ENCODE results near the gene SLC10A4. TPM values are rescaled to one million over a fixed set of nuclear protein-coding genes. Genes with fewer than 3 reads are reported as not detected.

SLC10A4 gene
- total and polyA plus RNA-seq, 2 experiments from 2014 or later: 2.3 to 4.3 TPM

DNA sequence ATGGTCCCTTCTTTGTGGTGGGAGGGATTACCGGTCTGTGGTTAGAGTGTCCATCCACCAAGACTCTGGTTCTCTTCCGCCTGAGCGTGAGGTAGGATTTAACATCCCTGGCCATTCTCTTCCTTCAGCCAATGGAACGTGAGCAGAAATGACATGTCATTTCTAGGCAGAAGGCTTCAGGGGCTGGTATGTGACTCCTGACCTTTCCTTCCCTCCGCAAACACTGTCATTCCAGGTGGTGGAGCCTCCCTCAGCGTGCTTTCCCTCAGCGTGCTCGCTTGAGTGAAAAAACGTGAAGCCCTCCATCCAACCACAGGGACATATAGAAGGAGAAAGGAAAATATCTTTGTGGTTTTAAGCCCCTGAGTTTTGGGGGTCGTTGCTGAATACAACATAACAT is 34.0 kb upstream of the SLC10A4 start:
- H2AFZ ChIP-seq: peak overlapping the region; percentile 90
- no peaks in the 10 kb centered on the region for H3K4me1 ChIP-seq (ENCODE audit: insufficient read depth)
- H3K4me1 Mint-ChIP-seq: no peaks in the 10 kb centered on the region

DNA sequence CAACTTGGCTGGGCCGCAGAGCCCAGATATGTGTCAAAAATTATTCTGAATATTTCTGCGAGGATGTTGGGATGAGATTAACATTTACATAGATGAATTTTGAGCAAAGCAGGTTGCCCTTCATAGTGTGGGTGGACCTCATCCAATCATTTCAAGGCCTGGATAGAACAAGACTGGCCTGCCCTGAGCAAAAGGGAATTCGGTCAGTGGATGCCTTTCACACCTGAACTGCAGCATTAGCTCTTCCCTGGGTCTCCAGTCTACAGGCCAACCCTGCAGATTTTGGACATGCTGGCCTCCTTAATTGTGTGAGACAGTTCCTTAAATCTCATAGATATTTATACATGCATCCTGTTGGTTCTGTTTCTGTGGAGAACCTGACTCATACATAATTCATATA is 32.4 kb upstream of the SLC10A4 start:
- DNase-seq (ENCODE audit: low spot score) (no peak), ATAC-seq (no peak)
- no peak for TF ChIP-seq STAT1 (IDR thresholded peaks at IDR 0.05; ENCODE audit: unreplicated experiment)
- no peak for TF ChIP-seq EZH2 (IDR thresholded peaks at IDR 0.05; ENCODE audit: low read depth, unreplicated experiment)
- no peak for TF ChIP-seq ZNF114 (CRISPR knock-in tag; IDR thresholded peaks at IDR 0.05)
- no peak for TF ChIP-seq POLR2AphosphoS5 (IDR thresholded peaks at IDR 0.05; ENCODE audit: low read depth)
- TF ChIP-seq JUNB (IDR thresholded peaks at IDR 0.05; ENCODE audit: unreplicated experiment): no peak
- TF ChIP-seq, protein P1, sequence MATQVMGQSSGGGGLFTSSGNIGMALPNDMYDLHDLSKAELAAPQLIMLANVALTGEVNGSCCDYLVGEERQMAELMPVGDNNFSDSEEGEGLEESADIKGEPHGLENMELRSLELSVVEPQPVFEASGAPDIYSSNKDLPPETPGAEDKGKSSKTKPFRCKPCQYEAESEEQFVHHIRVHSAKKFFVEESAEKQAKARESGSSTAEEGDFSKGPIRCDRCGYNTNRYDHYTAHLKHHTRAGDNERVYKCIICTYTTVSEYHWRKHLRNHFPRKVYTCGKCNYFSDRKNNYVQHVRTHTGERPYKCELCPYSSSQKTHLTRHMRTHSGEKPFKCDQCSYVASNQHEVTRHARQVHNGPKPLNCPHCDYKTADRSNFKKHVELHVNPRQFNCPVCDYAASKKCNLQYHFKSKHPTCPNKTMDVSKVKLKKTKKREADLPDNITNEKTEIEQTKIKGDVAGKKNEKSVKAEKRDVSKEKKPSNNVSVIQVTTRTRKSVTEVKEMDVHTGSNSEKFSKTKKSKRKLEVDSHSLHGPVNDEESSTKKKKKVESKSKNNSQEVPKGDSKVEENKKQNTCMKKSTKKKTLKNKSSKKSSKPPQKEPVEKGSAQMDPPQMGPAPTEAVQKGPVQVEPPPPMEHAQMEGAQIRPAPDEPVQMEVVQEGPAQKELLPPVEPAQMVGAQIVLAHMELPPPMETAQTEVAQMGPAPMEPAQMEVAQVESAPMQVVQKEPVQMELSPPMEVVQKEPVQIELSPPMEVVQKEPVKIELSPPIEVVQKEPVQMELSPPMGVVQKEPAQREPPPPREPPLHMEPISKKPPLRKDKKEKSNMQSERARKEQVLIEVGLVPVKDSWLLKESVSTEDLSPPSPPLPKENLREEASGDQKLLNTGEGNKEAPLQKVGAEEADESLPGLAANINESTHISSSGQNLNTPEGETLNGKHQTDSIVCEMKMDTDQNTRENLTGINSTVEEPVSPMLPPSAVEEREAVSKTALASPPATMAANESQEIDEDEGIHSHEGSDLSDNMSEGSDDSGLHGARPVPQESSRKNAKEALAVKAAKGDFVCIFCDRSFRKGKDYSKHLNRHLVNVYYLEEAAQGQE (IDR thresholded peaks at IDR 0.05; ENCODE audit: unreplicated experiment): no peak
- no peak for TF ChIP-seq NANOG (IDR thresholded peaks at IDR 0.05; ENCODE audit: borderline replicate concordance)
- no peak for TF ChIP-seq ZNF331 (CRISPR knock-in tag; IDR thresholded peaks at IDR 0.05; ENCODE audit: low read depth)
- TF ChIP-seq, protein P2, sequence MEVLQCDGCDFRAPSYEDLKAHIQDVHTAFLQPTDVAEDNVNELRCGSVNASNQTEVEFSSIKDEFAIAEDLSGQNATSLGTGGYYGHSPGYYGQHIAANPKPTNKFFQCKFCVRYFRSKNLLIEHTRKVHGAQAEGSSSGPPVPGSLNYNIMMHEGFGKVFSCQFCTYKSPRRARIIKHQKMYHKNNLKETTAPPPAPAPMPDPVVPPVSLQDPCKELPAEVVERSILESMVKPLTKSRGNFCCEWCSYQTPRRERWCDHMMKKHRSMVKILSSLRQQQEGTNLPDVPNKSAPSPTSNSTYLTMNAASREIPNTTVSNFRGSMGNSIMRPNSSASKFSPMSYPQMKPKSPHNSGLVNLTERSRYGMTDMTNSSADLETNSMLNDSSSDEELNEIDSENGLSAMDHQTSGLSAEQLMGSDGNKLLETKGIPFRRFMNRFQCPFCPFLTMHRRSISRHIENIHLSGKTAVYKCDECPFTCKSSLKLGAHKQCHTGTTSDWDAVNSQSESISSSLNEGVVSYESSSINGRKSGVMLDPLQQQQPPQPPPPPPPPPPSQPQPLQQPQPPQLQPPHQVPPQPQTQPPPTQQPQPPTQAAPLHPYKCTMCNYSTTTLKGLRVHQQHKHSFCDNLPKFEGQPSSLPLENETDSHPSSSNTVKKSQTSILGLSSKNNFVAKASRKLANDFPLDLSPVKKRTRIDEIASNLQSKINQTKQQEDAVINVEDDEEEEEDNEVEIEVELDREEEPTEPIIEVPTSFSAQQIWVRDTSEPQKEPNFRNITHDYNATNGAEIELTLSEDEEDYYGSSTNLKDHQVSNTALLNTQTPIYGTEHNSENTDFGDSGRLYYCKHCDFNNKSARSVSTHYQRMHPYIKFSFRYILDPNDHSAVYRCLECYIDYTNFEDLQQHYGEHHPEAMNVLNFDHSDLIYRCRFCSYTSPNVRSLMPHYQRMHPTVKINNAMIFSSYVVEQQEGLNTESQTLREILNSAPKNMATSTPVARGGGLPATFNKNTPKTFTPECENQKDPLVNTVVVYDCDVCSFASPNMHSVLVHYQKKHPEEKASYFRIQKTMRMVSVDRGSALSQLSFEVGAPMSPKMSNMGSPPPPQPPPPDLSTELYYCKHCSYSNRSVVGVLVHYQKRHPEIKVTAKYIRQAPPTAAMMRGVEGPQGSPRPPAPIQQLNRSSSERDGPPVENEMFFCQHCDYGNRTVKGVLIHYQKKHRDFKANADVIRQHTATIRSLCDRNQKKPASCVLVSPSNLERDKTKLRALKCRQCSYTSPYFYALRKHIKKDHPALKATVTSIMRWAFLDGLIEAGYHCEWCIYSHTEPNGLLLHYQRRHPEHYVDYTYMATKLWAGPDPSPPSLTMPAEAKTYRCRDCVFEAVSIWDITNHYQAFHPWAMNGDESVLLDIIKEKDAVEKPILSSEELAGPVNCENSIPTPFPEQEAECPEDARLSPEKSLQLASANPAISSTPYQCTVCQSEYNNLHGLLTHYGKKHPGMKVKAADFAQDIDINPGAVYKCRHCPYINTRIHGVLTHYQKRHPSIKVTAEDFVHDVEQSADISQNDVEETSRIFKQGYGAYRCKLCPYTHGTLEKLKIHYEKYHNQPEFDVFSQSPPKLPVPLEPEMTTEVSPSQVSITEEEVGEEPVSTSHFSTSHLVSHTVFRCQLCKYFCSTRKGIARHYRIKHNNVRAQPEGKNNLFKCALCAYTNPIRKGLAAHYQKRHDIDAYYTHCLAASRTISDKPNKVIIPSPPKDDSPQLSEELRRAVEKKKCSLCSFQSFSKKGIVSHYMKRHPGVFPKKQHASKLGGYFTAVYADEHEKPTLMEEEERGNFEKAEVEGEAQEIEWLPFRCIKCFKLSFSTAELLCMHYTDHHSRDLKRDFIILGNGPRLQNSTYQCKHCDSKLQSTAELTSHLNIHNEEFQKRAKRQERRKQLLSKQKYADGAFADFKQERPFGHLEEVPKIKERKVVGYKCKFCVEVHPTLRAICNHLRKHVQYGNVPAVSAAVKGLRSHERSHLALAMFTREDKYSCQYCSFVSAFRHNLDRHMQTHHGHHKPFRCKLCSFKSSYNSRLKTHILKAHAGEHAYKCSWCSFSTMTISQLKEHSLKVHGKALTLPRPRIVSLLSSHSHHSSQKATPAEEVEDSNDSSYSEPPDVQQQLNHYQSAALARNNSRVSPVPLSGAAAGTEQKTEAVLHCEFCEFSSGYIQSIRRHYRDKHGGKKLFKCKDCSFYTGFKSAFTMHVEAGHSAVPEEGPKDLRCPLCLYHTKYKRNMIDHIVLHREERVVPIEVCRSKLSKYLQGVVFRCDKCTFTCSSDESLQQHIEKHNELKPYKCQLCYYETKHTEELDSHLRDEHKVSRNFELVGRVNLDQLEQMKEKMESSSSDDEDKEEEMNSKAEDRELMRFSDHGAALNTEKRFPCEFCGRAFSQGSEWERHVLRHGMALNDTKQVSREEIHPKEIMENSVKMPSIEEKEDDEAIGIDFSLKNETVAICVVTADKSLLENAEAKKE (CRISPR knock-in tag; IDR thresholded peaks at IDR 0.05): no peak

More for the DNA sequence above, 34.0 kb upstream of the SLC10A4 start:
- Histone ChIP-seq H4K20me1 (replicated peaks; ENCODE audit: insufficient read depth) (no peaks in the 10 kb centered on the region), H3F3A (replicated peaks; ENCODE audit: low read depth) (peaks cover 3% of the 10 kb centered on the region; the same call in 1 of the 2 replicates), H3K36me3 (ENCODE audit: insufficient read depth) (no peaks in the 10 kb centered on the region), H3K27ac (ENCODE audit: low read depth) (no peak overlapping the region), H3K4me2 (no peak overlapping the region), H3K9me2 (ENCODE audit: insufficient read depth) (0 out of 2 replicates have a peak, but pooled peaks cover 2% of the 10 kb centered on the region), H3K4me3 (no peak overlapping the region), H3K79me2 (replicated peaks; ENCODE audit: insufficient read depth) (no peaks in the 10 kb centered on the region), H3K27me3 (ENCODE audit: insufficient read depth) (no peaks in the 10 kb centered on the region)
- TF ChIP-seq ZNF331 (CRISPR knock-in tag; IDR thresholded peaks at IDR 0.05; ENCODE audit: low read depth): no peak
- TF ChIP-seq, protein P3, sequence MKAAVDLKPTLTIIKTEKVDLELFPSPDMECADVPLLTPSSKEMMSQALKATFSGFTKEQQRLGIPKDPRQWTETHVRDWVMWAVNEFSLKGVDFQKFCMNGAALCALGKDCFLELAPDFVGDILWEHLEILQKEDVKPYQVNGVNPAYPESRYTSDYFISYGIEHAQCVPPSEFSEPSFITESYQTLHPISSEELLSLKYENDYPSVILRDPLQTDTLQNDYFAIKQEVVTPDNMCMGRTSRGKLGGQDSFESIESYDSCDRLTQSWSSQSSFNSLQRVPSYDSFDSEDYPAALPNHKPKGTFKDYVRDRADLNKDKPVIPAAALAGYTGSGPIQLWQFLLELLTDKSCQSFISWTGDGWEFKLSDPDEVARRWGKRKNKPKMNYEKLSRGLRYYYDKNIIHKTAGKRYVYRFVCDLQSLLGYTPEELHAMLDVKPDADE (IDR thresholded peaks at IDR 0.05): no peak
- TF ChIP-seq JUNB (IDR thresholded peaks at IDR 0.05; ENCODE audit: unreplicated experiment): no peak
- Mint-ChIP-seq H3K9me3 (no peaks in the 10 kb centered on the region), H3K27me3 (ENCODE audit: insufficient read depth, low read depth, poor library complexity) (no peaks in the 10 kb centered on the region), H3K27ac (no peak overlapping the region), H3K4me3 (no peak overlapping the region), H3K36me3 (ENCODE audit: low read depth) (no peaks in the 10 kb centered on the region)
- ATAC-seq: no peak
- no peak for DNase-seq (ENCODE audit: low spot score)

More for the DNA sequence above, 32.4 kb upstream of the SLC10A4 start:
- no peaks in the 10 kb centered on the region for H3K27me3 Mint-ChIP-seq (ENCODE audit: insufficient read depth, low read depth, poor library complexity)
- H3K4me3 Mint-ChIP-seq: no peak overlapping the region
- no peak overlapping the region for H3K27ac ChIP-seq (ENCODE audit: low read depth)
- no peaks in the 10 kb centered on the region for H3K9me3 Mint-ChIP-seq
- no peaks in the 10 kb centered on the region for H3K4me1 ChIP-seq (ENCODE audit: insufficient read depth)
- H3K79me2 ChIP-seq (replicated peaks; ENCODE audit: insufficient read depth): no peaks in the 10 kb centered on the region
- peak overlapping the region; percentile 69; the same call in 1 of the 2 replicates for H2AFZ ChIP-seq
- H4K20me1 ChIP-seq (replicated peaks; ENCODE audit: insufficient read depth): no peaks in the 10 kb centered on the region
- 0 out of 2 replicates have a peak, but pooled peaks cover 2% of the 10 kb centered on the region for H3K9me2 ChIP-seq (ENCODE audit: insufficient read depth)
- H3K27me3 ChIP-seq (ENCODE audit: insufficient read depth): no peaks in the 10 kb centered on the region
- no peaks in the 10 kb centered on the region for H3K36me3 Mint-ChIP-seq (ENCODE audit: low read depth)
- no peak overlapping the region for H3K27ac Mint-ChIP-seq
- H3K4me3 ChIP-seq: no peak overlapping the region
- H3F3A ChIP-seq (replicated peaks; ENCODE audit: low read depth): peaks cover 3% of the 10 kb centered on the region; the same call in 1 of the 2 replicates
- H3K4me2 ChIP-seq: no peak overlapping the region
- no peaks in the 10 kb centered on the region for H3K36me3 ChIP-seq (ENCODE audit: insufficient read depth)
- no peaks in the 10 kb centered on the region for H3K4me1 Mint-ChIP-seq

All from GM23338 (cell line).